ENCODE data around the gene RICTOR.

- no peak for TF ChIP-seq CTCF (conservative IDR thresholded peaks at IDR 0.05; ENCODE audit: low read depth, low read length)
- TF ChIP-seq EZH2 (IDR thresholded peaks at IDR 0.05; ENCODE audit: low read length, unreplicated experiment) = no peak
- no peak for TF ChIP-seq EZH2phosphoT487 (IDR thresholded peaks at IDR 0.05; ENCODE audit: borderline replicate concordance, low read length)
Observed at GRCh38 chr5:39023121-39023520, 51.1 kb downstream of the RICTOR start.

All from PC-3 (cell line).